Measurements from ENCODE around the gene SPATA33.
"Not testable (repeated sequence)": the region's sequence is repeated elsewhere in the genome, so short reads cannot be mapped to it uniquely, and the experiment has no call there.

SPATA33 gene

DNA sequence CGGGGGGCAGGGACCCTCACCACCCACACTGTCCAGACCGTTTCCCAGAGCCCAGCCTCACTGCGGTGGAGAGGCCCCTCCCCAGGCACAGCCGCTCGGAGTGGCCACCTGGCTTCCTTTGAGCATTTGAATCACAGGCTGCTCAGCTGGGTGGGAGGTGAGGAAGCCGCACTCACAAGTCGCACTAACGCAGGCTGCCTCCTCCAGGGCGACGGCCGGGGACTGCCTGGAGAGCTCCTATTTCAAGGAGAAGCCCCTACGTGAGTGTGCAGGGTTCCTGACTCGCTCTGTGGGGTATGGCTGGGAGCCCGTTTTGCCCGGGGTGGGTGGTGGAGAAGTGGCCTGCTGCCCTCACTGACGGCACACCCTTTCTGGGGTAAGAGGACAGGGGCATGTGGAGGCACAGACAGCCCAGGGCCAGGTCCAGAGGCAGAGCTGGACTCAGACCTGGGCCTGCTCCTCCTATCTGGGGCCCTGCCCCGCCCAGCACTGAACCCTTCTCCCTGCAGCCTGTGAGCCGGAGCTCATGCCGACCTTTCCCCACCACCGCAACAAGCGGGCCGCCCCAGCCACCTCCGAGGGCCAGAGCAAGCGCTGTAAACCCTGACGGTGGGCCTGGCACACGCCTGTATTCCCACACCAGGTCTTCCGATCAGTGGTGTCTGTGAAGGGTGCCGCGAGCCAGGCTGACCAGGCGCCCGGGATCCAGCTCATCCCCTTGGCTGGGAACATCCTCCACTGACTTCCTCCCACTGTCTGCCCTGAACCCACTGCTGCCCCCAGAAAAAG is 37.6 kb downstream of the SPATA33 start:
- no peak for DNase-seq

DNA sequence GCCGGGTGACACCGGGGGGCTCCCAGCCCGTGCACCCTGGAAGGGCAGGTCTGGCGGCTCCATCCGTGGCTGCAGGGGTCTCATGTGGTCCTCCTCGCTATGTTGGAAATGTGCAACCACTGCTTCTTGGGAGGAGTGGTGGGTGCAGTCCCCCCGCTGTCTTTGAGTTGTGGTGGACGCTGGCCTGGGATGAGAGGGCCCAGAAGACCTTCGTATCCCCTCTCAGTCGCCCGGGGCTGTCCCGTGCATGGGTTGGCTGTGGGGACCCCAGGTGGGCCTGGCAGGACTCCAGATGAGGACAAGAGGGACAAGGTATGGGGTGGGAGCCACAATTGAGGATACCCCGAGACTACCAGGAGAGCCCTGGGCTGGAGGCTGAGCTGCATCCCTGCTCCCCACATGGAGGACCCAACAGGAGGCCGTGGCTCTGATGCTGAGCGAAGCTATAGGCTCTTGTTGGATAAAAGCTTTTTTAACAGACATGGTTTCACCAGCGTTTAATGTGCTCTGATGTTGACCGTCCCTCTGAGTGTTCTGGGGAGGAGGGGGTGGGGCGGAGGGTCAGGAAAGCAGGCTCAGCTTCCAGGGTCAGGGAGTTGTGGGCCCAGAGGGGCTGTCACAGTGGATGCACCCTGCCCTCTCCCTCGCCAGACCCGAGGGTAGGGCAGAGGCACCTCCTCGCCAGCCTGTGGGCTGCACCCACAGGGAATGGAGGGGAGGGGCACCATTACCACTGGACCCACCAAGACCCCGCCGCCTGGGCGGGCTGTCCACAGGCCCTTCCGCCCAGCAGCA is 38.4 kb downstream of the SPATA33 start:
- DNase-seq, result no peak

DNA sequence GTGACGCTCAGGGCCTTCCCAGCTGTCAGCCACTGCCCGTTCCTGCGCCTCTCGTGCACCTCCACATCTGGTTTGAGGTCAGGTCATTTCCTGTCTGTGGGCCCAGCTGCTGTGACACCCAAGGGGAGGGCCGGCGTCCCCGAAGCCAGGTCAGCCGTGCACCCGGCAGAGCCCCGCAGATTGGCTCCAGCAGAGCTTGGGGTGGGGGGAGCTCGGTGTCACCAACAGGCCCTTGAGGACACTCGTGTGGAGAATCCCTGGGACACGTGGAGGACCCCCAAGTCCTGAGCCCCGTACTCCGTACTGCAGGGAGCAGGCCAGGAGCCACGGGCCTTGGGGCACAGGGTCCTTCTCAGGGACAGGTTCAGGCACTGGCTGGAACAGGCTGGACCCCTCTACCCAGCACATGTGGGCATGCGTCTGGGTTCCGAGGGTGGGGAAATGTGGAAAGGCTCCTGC is 39.1 kb downstream of the SPATA33 start:
- DNase-seq, result no peak

DNA sequence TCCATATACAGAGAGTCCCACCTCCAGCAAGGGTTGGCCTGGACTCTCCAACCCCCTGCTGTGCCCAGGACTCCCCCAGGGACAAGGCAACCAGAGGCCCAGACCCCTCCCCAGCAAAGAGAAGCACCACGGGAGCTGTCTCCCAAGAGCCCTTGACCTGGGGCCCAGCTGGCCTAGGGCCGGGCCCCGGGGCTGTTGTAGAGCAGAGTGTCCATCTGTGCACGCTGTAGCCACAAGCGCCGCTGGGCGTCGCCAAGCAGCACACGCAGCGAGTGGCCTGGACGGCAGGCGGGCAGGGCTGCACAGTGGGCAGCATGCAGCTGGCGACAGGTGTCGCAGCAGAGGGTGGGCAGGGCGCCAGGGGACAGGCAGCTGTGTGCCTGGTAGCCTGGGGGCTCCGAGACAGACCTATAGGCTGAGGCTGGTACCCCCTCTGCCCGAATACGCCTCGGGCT is 39.6 kb downstream of the SPATA33 start:
- no peak for DNase-seq

DNA sequence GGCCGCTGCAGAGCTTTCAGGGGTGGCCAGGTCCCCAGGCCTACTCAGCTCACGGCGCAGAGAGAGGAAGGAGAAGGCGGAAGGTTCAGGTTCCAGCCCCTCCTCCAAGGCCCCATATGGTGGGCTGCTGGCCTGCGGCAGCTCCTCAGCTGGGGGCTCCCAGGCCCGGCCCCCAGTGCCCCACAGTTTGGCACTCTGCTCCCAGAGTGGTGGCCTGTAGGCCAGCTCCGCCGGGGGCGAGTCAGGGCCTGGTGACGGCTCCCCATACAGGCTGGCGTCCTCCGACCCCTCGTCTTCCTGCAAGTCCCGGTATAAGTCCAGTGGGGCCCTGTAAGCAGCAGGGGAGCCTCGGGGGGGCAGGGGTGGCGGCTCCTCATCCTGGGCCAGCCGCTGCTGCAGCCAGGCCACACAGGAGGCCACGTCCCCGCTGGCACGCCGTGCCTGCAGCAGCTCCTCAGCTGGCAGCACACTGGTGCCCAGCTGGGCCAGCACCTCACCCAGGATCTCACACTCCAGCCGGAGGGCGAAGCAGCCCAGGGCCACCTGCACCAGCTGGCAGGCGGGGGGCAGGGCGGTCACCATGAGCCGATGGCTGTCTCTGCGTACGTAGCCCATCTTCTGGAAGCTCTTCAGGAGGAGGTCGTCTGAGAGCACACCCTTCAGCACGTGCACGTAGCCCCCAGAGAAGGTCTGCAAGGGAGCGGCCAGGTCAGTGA is 40.1 kb downstream of the SPATA33 start:
- DNase-seq, result no peak

DNA sequence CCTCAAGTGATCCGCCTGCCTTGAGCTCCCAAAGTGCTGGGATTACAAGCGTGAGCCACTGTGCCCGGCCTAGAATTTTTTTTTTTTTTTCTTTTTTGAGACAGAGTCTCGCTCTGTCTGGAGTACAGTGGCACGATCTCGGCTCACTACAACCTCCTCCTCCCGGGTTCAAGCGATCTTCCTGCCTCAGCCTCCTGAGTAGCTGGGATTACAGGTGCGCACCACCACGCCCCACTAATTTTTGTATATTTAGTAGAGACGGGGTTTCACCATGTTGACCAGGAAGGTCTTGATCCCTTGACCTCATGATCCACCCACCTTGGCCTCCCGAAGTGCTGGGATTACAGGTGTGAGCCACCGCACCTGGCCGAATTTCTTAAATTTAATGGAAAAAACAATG is 41.1 kb downstream of the SPATA33 start:
- not testable (repeated sequence) for DNase-seq

DNA sequence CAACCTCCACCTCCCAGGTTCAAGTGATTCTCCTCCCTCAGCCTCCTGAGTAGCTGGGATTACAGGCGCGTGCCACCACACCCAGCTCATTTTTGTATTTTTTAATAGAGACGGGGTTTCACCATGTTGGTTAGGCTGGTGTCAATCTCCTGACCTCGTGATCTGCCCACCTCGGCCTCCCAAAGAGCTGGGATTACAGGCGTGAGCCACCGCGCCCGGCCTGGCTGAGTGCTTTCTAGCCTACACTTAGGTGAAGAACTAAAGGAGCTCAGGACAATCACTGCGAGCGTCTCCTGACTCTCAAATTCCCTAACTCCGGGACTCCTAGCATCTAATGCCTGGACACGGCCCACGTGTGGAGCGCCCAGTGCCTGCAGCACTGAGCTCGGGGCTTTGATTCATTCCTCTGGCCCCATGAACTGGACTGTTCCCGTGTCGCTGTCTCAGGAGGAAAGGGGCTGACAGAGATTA is 42.0 kb downstream of the SPATA33 start:
- DNase-seq, result not testable (repeated sequence)

DNA sequence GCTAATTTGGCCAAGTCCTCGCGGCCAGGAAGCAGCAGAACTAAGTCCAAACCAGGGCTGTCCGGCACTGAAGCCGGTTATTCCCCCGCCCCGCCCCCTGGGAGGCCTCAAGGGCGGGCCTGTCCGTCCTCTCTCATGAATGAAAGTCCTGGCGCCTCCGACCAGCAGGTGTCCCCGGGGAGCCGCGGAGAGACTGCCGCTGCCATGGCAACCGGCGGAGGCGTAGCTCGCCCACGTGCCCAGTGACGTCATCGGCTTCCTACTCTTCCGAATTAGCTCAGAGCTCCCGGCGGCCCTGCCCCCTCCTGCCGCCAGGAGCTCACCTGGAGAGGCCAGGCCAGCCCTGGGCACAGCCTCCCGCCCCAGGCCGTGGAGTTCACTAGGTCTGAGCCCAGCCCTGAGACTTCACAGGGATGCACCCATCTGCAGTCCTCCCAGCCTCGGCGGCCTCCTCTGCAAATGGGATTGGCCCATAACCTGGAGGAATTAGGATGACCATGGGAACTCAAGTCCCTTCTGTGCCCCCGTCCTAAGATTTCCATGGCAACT is 42.5 kb downstream of the SPATA33 start:
- peak; percentile 99 for DNase-seq

DNA sequence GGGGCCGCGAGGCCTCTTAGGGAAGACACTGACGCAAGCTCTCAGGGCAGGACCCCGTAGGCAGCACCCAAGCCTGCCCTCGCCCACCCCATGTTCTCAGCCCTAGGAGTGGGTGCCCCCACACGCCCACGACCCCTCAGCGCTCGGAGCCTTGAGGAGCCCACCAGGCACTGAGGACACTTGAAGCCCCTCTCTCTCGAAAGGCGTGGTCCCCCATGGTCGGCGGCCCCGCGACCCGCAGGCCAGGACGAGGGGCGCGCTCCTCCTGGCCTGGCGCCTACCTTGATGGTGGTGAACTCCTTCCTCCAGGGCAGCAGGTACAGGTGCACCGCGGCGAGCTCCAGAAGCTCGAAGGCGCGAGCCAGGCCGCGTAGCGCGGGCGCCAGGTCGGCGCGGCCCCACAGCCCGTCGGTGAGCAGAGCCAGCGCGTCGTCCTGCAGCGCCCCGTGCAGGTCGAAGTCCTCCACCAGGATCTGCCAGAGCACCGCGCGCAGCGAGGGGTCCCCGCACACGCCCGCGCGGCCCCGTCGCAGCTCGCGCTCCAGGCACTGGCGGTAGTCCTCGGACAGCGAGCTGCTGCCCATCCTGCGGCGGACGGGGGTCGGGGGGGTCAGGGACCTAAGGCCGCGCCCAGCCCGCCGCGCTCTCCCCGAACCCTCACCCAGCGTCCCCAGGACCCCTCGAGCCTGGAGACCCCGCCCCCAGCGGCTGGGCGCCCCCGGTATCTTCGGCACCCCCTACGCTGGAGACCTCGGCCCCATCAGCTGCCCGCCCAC is 43.2 kb downstream of the SPATA33 start:
- no peak for DNase-seq

DNA sequence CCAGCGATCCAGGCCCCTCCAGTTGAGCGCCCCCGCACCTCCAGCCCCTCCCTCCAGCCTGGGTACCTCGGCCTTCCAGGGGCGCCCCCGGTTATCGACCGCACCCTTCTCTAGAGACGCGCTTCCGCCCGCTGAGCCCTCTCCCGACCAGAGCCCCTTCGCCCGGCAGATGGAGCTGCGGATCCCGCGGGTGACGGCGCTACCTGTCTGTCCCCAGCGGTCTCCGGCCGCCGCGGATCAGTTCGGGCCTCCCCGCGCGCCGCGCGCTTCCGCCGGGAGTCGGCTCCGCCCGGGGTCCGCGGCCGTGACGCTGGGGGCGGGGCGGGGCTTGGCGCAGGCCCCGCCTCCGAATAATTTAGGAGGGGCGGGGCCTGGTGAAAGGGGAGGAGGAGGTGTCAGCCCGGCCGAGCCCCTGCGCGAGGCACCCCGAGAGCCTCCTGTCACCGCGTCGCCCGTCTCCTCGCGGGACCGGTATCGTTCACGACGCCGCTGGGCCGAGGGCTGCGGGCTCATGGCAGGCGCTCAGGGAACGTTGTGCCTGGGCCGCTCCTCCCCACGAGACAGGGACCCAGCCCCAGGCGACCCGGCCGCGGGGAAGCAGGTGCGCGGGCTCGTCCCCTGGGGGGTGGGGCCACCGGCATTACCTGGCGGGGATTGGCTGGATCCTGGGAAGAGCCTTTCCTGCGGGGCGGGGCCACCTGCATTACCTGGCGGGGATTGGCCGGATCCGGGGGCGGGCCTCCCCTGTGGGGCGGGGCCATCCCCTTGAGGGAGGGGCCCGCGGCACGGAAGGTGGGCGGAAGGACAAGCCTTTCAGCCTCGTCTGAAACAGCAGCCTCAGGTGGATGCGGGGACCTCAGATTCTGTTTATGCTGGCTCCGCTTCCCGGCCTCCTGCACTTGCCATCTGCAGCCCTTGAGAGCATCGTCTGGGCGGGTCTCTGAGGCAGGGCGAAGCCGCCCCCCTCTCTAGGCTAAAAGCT is 44.1 kb downstream of the SPATA33 start, which contains the start of gene SPATA2L:
Gene SPATA2L (minus strand): TSS at position 281 of the 982 bp plus-strand sequence. CDS start 473 bp downstream, outside the sequence.
- peak; percentile 62 for DNase-seq

DNA sequence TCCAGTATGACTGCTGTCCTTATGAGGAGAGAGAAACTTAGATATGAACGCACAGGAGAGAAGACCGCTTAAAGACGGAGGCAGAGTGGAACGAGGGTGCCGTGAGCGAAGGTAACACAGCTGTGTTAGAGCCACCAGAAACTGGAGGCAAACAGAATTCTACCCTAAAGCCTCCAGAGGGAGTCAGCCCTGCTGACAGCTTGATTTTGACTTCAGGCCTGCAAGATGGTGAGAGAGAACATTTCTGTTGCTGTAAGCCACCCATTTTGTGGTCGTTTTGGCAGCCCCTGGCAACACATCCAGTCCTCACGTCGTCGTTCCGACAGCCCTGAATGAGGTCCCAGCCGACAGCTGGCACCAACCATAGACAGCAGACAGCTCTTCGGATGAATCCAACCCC is 46.6 kb downstream of the SPATA33 start:
- no peak for DNase-seq

DNA sequence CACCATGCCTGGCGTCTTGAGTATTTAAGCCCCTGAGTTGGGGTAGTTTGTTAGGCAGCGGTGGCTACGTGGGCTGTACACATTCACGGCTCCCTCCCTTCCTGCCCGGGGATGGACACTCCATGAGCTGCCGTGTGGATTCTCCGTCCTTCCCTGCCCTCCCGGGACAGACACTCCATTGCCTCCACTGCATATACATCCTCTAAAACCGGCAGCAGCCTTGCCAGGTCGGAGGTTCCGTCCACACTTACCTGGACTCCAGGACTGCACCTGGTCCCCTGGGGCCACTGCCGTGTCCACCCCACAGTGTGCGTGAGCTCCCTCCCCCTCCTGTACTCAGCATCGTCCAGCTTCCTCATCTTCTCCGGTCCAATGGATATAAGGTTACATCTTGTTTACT is 47.4 kb downstream of the SPATA33 start:
- no peak for DNase-seq

DNA sequence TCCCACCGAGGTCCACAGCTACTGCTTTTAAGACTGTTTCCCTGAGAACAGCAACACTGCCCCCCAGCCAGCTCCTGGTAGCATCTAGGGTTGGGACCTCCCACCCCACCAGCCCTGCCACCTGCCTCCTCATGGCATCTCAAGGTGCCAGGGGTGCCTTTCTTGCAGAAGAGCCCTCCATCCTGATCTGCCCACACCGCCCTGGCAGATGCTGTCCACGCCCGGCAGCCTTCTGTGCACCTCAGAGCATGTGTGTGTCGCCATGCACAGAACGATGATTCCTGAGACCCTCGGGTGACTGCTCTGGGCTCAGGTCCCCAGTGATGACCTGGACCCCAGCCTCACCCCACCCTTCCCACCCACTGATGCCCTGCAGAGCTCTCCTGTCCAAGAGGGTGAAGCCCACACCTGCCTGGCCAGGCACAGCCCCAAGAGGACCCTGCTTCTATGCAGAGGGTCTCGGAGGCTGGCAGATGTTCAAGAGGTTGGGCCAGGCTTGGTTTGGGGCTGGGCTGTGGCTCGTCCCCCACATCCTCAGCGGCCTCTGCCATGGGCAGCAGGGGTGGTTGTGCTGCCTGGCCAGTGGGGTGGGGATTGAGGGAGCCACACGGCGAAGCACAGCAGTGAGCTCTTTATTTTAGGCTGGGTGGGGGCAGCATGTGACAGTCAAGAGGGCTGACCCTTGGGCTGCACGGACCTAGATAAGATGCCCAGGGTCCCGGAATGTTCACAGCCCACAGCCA is 49.1 kb downstream of the SPATA33 start:
- no peak for DNase-seq

DNA sequence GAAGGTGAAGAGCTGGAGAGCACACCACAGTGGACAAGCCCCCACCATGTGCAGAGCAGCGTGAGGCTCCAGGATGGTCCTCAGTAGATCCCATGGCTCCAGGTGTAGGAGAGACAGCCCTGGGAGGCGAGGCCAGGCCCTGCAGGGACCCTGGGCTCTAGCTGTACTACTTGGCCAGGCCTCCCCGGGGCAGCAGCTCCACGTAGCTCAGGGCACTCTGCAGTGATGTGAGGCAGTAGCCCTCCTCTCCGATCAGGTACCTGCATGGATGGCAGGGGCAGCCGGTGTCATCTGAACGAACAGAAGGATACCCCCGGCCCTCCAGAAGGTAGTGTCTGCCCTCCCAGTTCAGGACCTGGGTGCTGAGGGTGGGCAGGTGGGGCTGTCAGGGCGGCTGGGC is 50.1 kb downstream of the SPATA33 start:
- DNase-seq, result no peak

DNA sequence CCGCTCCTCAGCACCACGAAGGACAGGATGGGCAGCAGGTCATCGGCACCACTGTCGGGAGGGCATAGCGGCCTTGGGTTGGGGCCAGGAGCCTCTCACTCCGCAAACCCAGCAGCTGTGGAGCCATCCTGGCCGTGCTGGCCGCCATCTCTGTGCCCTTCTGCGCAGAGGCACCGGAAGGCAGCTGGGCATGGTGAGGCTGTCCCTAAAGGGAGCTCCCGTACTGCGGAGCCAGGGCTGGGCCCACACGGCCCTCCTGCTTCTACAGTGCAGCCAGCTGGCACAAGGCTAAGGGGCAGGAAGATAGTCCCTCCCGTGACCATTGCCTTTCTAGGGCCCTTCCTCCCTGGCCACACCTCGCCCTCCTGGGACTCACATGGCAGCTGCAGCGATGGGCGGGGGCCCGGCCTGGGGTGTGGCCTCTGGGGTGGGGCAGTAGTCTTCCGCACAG is 50.9 kb downstream of the SPATA33 start:
- no peak for DNase-seq

DNA sequence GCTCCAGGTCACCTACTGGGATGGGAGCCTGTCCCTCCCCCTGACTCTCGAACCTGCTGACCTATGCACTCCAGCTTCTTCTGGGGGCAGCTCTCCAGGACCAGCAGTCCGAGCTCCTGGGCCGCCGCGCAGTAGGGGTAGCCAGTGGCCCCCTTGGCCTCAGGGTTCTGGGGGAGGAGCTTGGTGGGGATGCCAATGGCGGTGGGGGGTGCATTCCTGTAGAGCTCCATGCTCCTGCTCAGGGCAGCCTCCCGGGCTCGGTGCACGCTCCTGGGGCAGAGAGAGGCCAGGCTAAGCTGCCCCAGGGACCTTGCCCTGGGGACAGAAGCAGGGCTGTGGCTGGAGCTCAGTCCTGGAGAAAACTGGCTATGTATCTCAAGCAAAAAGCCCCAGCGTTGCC is 51.5 kb downstream of the SPATA33 start:
- DNase-seq, result no peak

DNA sequence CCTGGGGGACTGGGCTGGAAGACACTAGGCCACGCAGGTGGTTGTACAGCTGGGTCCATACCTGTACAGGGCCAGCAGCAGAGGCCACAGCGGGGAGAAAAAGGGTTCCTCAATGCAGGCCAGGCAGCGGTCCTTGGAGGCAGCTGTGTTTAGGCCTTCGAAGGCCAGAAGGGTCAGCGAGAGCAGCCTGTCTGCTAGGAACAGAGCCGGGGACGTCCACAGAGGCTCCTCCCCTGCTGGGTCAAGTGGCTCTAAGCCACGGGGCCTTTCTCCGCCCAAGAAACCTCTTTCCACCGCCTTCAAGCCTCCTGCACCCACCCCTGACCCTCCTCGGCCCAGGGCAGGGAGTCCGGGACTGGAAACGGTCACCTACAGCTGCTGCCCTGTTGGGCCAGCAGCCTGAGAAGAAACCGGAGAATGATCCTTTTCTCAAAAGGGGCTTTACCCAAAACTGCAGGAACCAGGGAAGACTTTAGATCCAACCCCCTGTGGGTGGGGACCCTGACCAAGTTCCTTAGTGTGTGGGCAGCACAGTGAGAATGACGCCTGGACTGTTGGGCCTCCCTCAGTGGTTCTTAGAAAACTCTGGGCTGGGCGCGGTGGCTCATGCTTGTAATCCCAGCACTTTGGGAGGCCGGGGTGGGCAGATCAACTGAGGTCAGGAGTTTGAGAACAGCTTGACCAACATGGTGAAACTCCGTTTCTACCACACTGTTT is 52.2 kb downstream of the SPATA33 start:
- DNase-seq, result no peak

DNA sequence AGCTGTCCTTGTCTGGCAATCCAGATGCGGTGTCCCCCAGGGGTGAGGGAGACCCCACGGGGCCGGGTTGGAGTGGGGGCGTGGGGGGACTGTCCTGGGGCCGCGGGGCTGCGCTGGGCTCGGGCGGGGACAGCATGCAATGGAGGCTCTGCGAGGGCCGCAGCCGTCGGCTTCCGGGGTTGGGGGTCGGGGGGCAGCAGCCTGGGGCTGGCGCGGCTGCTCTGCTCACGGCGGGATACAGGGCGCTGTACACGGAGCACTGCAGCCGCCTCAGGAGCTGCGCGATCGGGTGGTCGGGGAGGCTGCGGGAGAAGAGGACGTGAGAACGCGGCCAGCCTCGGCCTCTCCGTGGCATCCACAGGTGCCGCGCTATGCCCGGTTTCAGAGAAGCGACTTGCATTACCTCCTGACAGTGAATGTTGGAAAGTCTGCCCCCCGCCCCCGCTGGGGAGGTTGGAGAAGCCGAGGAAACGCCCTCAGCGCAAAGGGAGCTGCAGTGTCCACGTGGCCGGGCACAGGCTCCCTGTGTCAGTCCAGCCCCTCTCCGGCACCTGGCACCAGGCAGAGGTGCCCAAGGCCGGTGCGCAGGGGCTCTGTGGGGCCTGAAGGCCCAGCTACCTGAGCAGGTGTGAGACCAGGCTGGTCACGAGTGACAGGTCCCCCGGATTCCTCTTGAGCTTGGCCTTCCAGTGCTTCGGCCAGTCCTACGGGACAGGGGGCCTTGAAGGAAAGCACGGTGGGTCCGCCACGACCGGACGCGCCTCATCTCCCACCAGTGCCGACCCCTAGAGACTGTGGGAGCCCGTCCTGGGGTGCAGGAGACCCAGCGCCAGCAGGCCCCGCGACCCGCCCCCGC is 53.3 kb downstream of the SPATA33 start:
- no peak for DNase-seq

All from HCEC 1CT (cell line).